Astrocyte of the hippocampus (primary cell): Measurements from ENCODE around the gene TMEM256.

Source experiments
- DNase-seq: peaks from one replicate; pipeline ENCODE4 v3.0.0; 2011; ENCODE audit warnings: low read depth, low spot score

The TMEM256 gene

GRCh38 chr17:7429722-7430121 is 25.8 kb upstream of the TMEM256 start:
- DNase-seq = no peak

GRCh38 chr17:7428557-7428956 is 24.7 kb upstream of the TMEM256 start, which contains the start of gene SPEM3:
Gene SPEM3, plus strand, starts transcription at chr17:7428857. Its CDS starts 46 bp downstream, at chr17:7428903.
- DNase-seq = no peak

- DNase-seq = no peak
Measured at GRCh38 chr17:7427549-7427948, 23.7 kb upstream of the TMEM256 start.

- DNase-seq = no peak
Measured at GRCh38 chr17:7426896-7427489, 23.1 kb upstream of the TMEM256 start.

- DNase-seq = no peak
Measured at GRCh38 chr17:7426203-7426863, 22.4 kb upstream of the TMEM256 start.

GRCh38 chr17:7425756-7426155 is 21.9 kb upstream of the TMEM256 start:
- no peak for DNase-seq

- DNase-seq = no peak
Measured at GRCh38 chr17:7425316-7425715, 21.4 kb upstream of the TMEM256 start, which contains the start of gene SPEM2. Gene SPEM2, plus strand, starts transcription at chr17:7425616. Its CDS starts 73 bp downstream, at chr17:7425689.

DNA sequence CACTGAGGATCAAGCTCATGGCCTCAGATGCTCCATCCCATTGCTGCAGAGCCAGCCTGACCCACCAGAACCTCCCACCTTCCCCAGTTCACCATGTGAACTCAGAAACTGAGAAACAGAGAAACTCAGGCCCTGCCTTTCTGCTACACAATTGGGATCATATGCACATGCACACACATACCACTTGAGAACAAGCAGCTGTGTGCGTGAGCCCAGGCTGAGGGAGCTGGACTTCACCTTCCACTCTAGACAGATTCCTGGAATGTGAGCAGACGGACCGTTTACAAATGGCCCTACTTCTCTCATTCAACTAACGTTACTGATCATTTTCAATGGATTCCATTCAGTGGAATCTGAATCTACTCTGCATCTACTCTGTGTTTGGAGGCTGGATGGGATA is 19.8 kb upstream of the TMEM256 start:
- no peak for DNase-seq

- DNase-seq = no peak
Measured at GRCh38 chr17:7421186-7421585, 17.3 kb upstream of the TMEM256 start.

GRCh38 chr17:7419819-7420610 is 16.1 kb upstream of the TMEM256 start, which contains the start of gene SPEM1:
Gene SPEM1, plus strand, starts transcription at chr17:7420324. Its CDS starts 61 bp downstream, at chr17:7420385.
- no peak for DNase-seq

- DNase-seq = no peak
Measured at GRCh38 chr17:7418472-7419152, 14.7 kb upstream of the TMEM256 start.

- no peak for DNase-seq
Measured at GRCh38 chr17:7417056-7417655, 13.3 kb upstream of the TMEM256 start.

DNA sequence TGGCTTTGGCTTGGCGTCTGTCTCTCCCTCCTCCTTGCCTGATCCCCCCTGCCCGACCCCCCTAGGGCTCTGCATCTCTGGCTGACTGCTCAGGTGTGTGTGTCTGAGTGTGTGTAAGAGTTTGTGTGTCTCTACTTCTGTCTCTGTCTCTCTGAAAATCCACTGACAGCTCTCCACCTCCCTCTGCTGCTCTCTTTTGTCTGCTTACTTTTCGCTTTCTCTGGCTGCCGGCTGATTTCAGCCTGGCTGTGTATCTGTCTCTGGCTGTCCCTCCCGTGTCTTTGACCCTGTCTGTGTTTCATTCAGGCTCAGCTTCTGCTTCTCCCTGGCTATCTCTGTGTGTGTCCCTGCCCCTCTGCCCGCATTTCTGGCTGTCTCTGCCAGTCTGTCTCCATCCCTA is 12.4 kb upstream of the TMEM256 start:
- no peak for DNase-seq

- DNase-seq = no peak
Measured at GRCh38 chr17:7415784-7416183, 11.9 kb upstream of the TMEM256 start.

GRCh38 chr17:7414837-7415236 is 10.9 kb upstream of the TMEM256 start:
- no peak for DNase-seq

DNA sequence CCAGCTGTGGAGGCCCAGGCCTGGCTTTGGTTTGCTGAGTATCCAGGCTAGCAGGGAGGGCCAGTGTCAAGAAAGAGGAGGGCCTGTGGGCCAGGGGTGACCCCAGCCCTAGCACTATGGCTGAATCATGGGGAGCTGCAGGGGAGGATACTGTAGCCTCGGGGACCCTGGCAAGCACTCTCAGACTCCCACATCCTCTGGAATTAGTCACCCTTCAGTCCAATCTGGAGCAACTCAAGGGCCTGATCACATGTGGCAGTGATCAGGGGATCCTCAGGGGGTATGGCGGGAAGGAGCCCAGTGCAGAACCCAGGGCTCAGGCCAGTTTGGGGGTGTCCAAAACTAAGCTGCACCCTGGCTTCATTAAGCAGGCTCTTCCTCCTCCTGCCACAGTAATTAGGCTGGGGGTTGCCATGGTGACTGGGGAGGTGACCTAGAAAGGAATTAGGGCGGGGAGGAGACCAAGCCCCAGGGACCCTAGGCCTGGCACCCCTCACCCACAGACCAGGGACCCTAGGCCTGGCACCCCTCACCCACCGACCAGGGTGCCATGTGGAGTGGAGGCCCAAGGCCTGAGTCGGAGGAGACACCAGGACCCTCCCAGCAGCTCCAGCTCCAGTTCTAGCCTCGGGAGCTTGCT is 9.6 kb upstream of the TMEM256 start:
- DNase-seq = no peak

DNA sequence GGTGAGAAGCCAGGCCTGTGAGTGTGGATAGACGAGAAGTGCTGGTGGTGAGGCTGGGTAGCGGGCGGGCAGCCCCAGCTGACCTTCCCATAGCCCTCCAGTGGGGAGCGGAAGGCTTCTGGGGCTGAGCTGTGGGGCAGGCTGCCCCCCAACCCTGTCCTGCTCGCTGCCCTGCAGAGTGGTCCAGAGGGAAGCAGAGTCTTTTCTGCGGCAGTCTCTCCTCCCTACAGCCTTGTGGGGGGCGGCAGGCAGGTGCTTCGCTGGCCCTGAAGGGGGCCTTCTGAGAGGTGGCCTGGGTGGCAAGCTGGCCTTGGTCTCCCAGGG is 7.5 kb upstream of the TMEM256 start:
- no peak for DNase-seq

DNA sequence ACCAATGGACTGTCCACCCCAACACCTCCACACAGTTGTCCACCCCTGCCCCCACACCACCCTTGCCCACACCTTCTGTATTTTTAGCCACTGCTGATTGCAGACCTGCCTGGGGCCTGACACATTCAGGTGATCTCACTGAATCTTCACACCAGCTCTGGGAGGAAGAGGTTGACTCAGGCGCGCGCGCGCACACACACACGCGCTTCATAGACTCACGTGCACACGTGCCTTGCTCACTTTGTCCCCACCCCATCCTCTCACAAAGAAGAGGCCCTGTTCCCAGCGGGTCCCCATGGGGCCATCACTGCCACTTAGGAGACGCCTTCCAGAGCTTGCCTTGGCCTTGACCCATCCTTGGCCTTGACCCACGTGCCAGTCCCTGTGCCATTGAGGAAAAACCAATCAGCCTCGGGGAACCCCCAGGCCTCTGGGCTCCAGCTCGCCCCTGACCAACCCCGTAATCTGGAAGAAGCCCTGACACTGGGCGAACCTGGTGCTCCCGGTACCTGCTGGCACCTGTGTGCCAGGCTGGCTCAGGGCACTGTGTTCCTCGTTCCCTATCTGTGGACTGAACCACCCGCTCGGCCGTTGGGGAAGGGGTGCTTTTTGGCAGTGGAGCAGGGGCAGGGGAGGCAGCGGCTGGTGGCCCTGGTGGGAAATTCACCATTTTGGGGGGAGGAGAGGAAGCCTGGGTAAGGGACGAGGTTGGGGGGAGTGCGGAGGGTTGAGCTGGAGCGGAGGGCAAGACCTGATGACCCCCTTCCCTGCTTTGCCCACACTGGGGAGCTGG is 6.9 kb upstream of the TMEM256 start:
- no peak for DNase-seq

- no peak for DNase-seq
Measured at GRCh38 chr17:7409716-7410115, 5.8 kb upstream of the TMEM256 start.

GRCh38 chr17:7408863-7409262 is 5.0 kb upstream of the TMEM256 start:
- DNase-seq = no peak
